H1 (cell line): Measurements from ENCODE around the gene ICA1. TPM values are rescaled to one million over a fixed set of nuclear protein-coding genes. Genes with fewer than 3 reads are reported as not detected.

ENCODE experiments used
- CTCF ChIA-PET: fragments of 300-600 bp; sonication (Branson Sonifier 250); formaldehyde crosslinking; loops from one replicate; lab custom pipeline; 2021; ENCODE audit not compliant: partially characterized antibody; lab: Charles Lee
- POLR2A ChIA-PET: fragments of 300-600 bp; sonication (Branson Sonifier 250); formaldehyde crosslinking; loops from one replicate; lab custom pipeline; 2021; ENCODE audit warnings: inconsistent platforms; ENCODE audit not compliant: partially characterized antibody; lab: Charles Lee
- DNase-seq, 2 experiments: peaks; one replicate each; pipeline versions ENCODE4 v3.0.0 to v3.0.0-alpha.2; 2010 to 2022; ENCODE audit warnings: low spot score in 2 of 2, low read depth in 1 of 2, mixed read lengths in 1 of 2
- FAIRE-seq: peaks from 2 replicates; lab custom pipeline; 2011; peaks lifted over from hg19 to GRCh38; lab: Jason Lieb, UNC
- H2AFZ ChIP-seq: 2 replicates; pipeline ENCODE4 v1.8.1; 2012; ENCODE audit warnings: low read length, inconsistent platforms
- H2AK5ac ChIP-seq: 2 replicates; pipeline ENCODE4 v1.6.1; 2013; ENCODE audit warnings: low read depth, low read length
- H2BK120ac ChIP-seq: replicated peaks from 2 replicates; pipeline ENCODE3; 2013; ENCODE audit warnings: low read depth, low read length, inconsistent platforms
- H2BK12ac ChIP-seq: 2 replicates; pipeline ENCODE4 v1.6.1; 2013; ENCODE audit warnings: low read depth, low read length
- H2BK15ac ChIP-seq: 2 replicates; pipeline ENCODE4 v1.6.1; 2013; ENCODE audit warnings: low read length
- H2BK20ac ChIP-seq: 2 replicates; pipeline ENCODE4 v1.6.1; 2013; ENCODE audit warnings: low read length
- H2BK5ac ChIP-seq: 2 replicates; pipeline ENCODE4 v1.6.1; 2013; ENCODE audit warnings: low read depth, low read length
- H3K14ac ChIP-seq: 2 replicates; pipeline ENCODE4 v1.6.1; 2013; ENCODE audit warnings: inconsistent platforms; ENCODE audit not compliant: insufficient read length
- H3K18ac ChIP-seq: 2 replicates; pipeline ENCODE4 v1.6.1; 2013; ENCODE audit warnings: low read length; ENCODE audit errors: extremely low read depth
- H3K23ac ChIP-seq: 2 replicates; pipeline ENCODE4 v1.6.1; 2013; ENCODE audit warnings: inconsistent platforms; ENCODE audit not compliant: insufficient read length
- H3K23me2 ChIP-seq: 2 replicates; pipeline ENCODE4 v1.6.1; 2013; ENCODE audit warnings: low read depth, low read length
- H3K27ac ChIP-seq: 2 replicates; pipeline ENCODE4 v1.6.1; 2011; ENCODE audit warnings: low read depth, low read length, inconsistent platforms
- H3K27me3 ChIP-seq, 4 experiments: replicated peaks in 1 of 4; 1 replicate in 1 of 4; 2 replicates in 3 of 4; pipeline versions ENCODE4 v1.6.1 to v1.8.1; 2011 to 2013; ENCODE audit warnings: low read length in 3 of 4, mild to moderate bottlenecking in 3 of 4, inconsistent platforms in 2 of 4, mixed read lengths in 2 of 4, moderate library complexity in 1 of 4; ENCODE audit not compliant: control insufficient read depth in 3 of 4, insufficient read depth in 3 of 4; ENCODE audit errors: extremely low read depth in 1 of 4
- H3K36me3 ChIP-seq, 4 experiments: 2 replicates each; pipeline versions ENCODE4 v1.6.1 to v1.8.1; 2011 to 2013; ENCODE audit warnings: mild to moderate bottlenecking in 4 of 4, low read length in 3 of 4, moderate library complexity in 2 of 4, control low read depth in 1 of 4, inconsistent platforms in 1 of 4; ENCODE audit not compliant: insufficient read depth in 4 of 4, control insufficient read depth in 2 of 4
- H3K4ac ChIP-seq: replicated peaks from 2 replicates; pipeline ENCODE3; 2013; ENCODE audit warnings: low read length, low read depth, mixed read lengths, inconsistent platforms; ENCODE audit not compliant: insufficient read length
- H3K4me1 ChIP-seq, 4 experiments: replicated peaks in 1 of 4; 1 replicate in 1 of 4; 2 replicates in 3 of 4; pipeline versions ENCODE4 v1.6.1 to v1.8.1; 2011 to 2013; ENCODE audit warnings: low read length in 3 of 4, inconsistent platforms in 2 of 4, mixed read lengths in 1 of 4; ENCODE audit not compliant: insufficient read depth in 4 of 4, control insufficient read depth in 3 of 4
- H3K4me2 ChIP-seq, 2 experiments: 2 replicates each; pipeline versions ENCODE4 v1.6.1 to v1.8.1; 2011 to 2013; ENCODE audit warnings: low read depth in 2 of 2, low read length in 2 of 2, control low read depth in 1 of 2, inconsistent platforms in 1 of 2, mild to moderate bottlenecking in 1 of 2; ENCODE audit not compliant: insufficient read depth in 1 of 2
- H3K4me3 ChIP-seq, 4 experiments: fragments of 200-600, 300-600 bp in 1 of 4; sonication (generic), shearing (Covaris generic), sonication (Bioruptor Twin) in 1 of 4; 2 replicates each; pipeline versions ENCODE4 v1.5.1 to v1.8.1; 2011 to 2016; ENCODE audit warnings: low read length in 4 of 4, low read depth in 3 of 4, control low read depth in 2 of 4, inconsistent platforms in 2 of 4, mild to moderate bottlenecking in 2 of 4, mixed read lengths in 1 of 4, moderate library complexity in 1 of 4; ENCODE audit not compliant: insufficient read depth in 2 of 4; ENCODE audit errors: extremely low read depth in 1 of 4
- H3K56ac ChIP-seq: replicated peaks from 2 replicates; pipeline ENCODE3; 2013; ENCODE audit warnings: low read depth, mild to moderate bottlenecking, mixed read lengths, low read length, inconsistent platforms; ENCODE audit not compliant: insufficient read length
- H3K79me1 ChIP-seq: 2 replicates; pipeline ENCODE4 v1.6.1; 2013; ENCODE audit warnings: low read depth, low read length, control low read depth
- H3K79me2 ChIP-seq, 2 experiments: 2 replicates each; pipeline versions ENCODE4 v1.6.1 to v1.8.1; 2012 to 2013; ENCODE audit warnings: low read length in 2 of 2, mild to moderate bottlenecking in 2 of 2, inconsistent platforms in 1 of 2; ENCODE audit not compliant: insufficient read depth in 2 of 2, control insufficient read depth in 1 of 2
- H3K9ac ChIP-seq, 4 experiments: replicated peaks in 1 of 4; 1 replicate in 1 of 4; 2 replicates in 3 of 4; pipeline versions ENCODE4 v1.6.1 to v1.8.1; 2011 to 2013; ENCODE audit warnings: low read depth in 3 of 4, low read length in 3 of 4, control low read depth in 2 of 4, mild to moderate bottlenecking in 2 of 4, moderate library complexity in 2 of 4, inconsistent platforms in 1 of 4; ENCODE audit errors: extremely low read depth in 1 of 4
- H3K9me3 ChIP-seq, 2 experiments: 2 replicates each; pipeline versions ENCODE4 v1.6.1 to v1.8.1; 2012 to 2013; ENCODE audit warnings: mild to moderate bottlenecking in 2 of 2, moderate library complexity in 2 of 2, control low read depth in 1 of 2, inconsistent platforms in 1 of 2, low read depth in 1 of 2, low read length in 1 of 2, mixed read lengths in 1 of 2; ENCODE audit not compliant: insufficient read depth in 2 of 2
- H4K20me1 ChIP-seq, 2 experiments: replicated peaks in 1 of 2; 2 replicates each; pipeline versions ENCODE3 to v1.8.1; 2011 to 2013; ENCODE audit warnings: inconsistent platforms in 2 of 2, low read length in 2 of 2, mild to moderate bottlenecking in 1 of 2; ENCODE audit not compliant: insufficient read depth in 2 of 2, control insufficient read depth in 1 of 2
- H4K5ac ChIP-seq: 2 replicates; pipeline ENCODE4 v1.6.1; 2013; ENCODE audit warnings: low read length, low read depth, mixed read lengths, inconsistent platforms; ENCODE audit not compliant: insufficient read length
- H4K8ac ChIP-seq: 2 replicates; pipeline ENCODE4 v1.8.0; 2013; ENCODE audit warnings: mild to moderate bottlenecking, moderate library complexity, low read length, inconsistent platforms; ENCODE audit not compliant: insufficient read depth; ENCODE audit errors: extremely low read depth
- H4K91ac ChIP-seq: replicated peaks from 2 replicates; pipeline ENCODE3; 2013; ENCODE audit warnings: low read length, mixed read lengths, inconsistent platforms; ENCODE audit not compliant: insufficient read length
- ATF2 ChIP-seq: IDR thresholded peaks from 2 replicates; pipeline ENCODE4 v1.6.1; 2012; ENCODE audit warnings: low read length, inconsistent platforms
- BACH1 ChIP-seq: IDR thresholded peaks from 2 replicates; pipeline ENCODE4 v1.6.1; 2012; ENCODE audit warnings: low read length, improper control_type of control experiment
- E2F6 ChIP-seq: IDR thresholded peaks from 2 replicates; pipeline ENCODE4 v1.6.1; 2012; ENCODE audit warnings: inconsistent platforms
- EGR1 ChIP-seq: IDR thresholded peaks from 2 replicates; pipeline ENCODE4 v1.6.1; 2011; ENCODE audit warnings: low read depth, low read length, borderline replicate concordance
- EZH2 ChIP-seq: fragments of 200-600 bp; sonication (generic); IDR thresholded peaks from 2 replicates; pipeline ENCODE4 v1.7.1; 2012; ENCODE audit warnings: low read depth, mild to moderate bottlenecking, moderate library complexity, low read length, inconsistent platforms; ENCODE audit not compliant: severe bottlenecking
- MAX ChIP-seq: IDR thresholded peaks from 2 replicates; pipeline ENCODE4 v1.6.1; 2012; ENCODE audit warnings: inconsistent platforms
- RAD21 ChIP-seq, 2 experiments: IDR thresholded peaks in 1 of 2; conservative IDR thresholded peaks in 1 of 2; 2 replicates each; pipeline ENCODE4 v1.6.1; 2011; ENCODE audit warnings: low read depth in 2 of 2, low read length in 2 of 2, improper control_type of control experiment in 1 of 2, inconsistent platforms in 1 of 2, mild to moderate bottlenecking in 1 of 2, moderate library complexity in 1 of 2
- RNF2 ChIP-seq: fragments of 200-900, 300-1000 bp; sonication (generic); IDR thresholded peaks from 2 replicates; pipeline ENCODE4 v1.7.1; 2016; ENCODE audit warnings: borderline replicate concordance, low read depth, mild to moderate bottlenecking, antibody characterized with exemption, low read length; ENCODE audit not compliant: poor library complexity, severe bottlenecking; ENCODE audit errors: missing control alignments
- SP1 ChIP-seq: IDR thresholded peaks from 2 replicates; pipeline ENCODE4 v1.6.1; 2011; ENCODE audit warnings: low read depth, low read length
- SP2 ChIP-seq: IDR thresholded peaks from 2 replicates; pipeline ENCODE4 v1.6.1; 2012; ENCODE audit warnings: mild to moderate bottlenecking, low read length, inconsistent platforms
- TAF1 ChIP-seq: IDR thresholded peaks from 2 replicates; pipeline ENCODE4 v1.6.1; 2011; ENCODE audit warnings: mild to moderate bottlenecking, low read depth, low read length
- polyA plus RNA-seq, 7 experiments: library from polyadenylated mRNA; depleted of rRNA in 3 of 7; stranded (reverse) in 5 of 7; unstranded in 2 of 7; fragments of >200 nt in 5 of 7; fragments of 200-250 nt in 2 of 7; gene quantifications; 1 replicate in 5 of 7; 2 replicates in 1 of 7; 4 replicates in 1 of 7; pipeline versions ENCODE4 v1.2.1 to v1.2.3, GENCODE V29; 2011 to 2013; ENCODE audit warnings: missing spikeins in 2 of 7, mixed read lengths in 2 of 7
- total RNA-seq: library from RNA; stranded (reverse); fragmentation: NEBNext Ultra II Directional; extraction: Animal tissue kit (Norgen Biotek cat#: 25700); gene quantifications from 2 replicates; pipeline ENCODE4 v1.2.1, GENCODE V29; 2021

ICA1 gene
- total and polyA plus RNA-seq, 2 of the 8 experiments (the other 6 are each of a cell fraction or from before 2014, with no cell fraction given): 14.9 to 37.1 TPM

- Histone ChIP-seq H3K79me2 (no peaks in the 10 kb centered on the region), H3K9ac (no peak overlapping the region), H3K79me1 (peaks cover 5% of the 10 kb centered on the region; the same call in 1 of the 2 replicates), H2BK12ac (no peak overlapping the region), H4K20me1 (no peaks in the 10 kb centered on the region), H3K56ac (no peak overlapping the region), H3K23me2 (no peaks in the 10 kb centered on the region), H2BK20ac (no peak overlapping the region), H2BK15ac (no peak overlapping the region), H3K9me3 (no peaks in the 10 kb centered on the region), H2AK5ac (no peak overlapping the region), H3K27me3 (no peaks in the 10 kb centered on the region), H3K4me2 (no peak overlapping the region), H3K4ac (no peak overlapping the region), H4K8ac (no peak overlapping the region), H3K23ac (no peak overlapping the region), H2BK120ac (no peak overlapping the region), H3K4me1 (peaks cover 0 to 12% (median 2%) of the 10 kb centered on the region in 4 experiments; a peak in 4 of 7 replicates), H3K4me3 (no peak overlapping the region), H4K5ac (no peak overlapping the region), H3K14ac (no peak overlapping the region), H3K27ac (no peak overlapping the region), H2BK5ac (no peak overlapping the region), H4K91ac (no peak overlapping the region), H3K36me3 (no peaks in the 10 kb centered on the region), H3K18ac (no peak overlapping the region), H2AFZ (no peak overlapping the region)
- no peak for DNase-seq
- CTCF ChIA-PET: interaction anchor here (0.6 to 1.5 kb wide), 6 partner anchors 10 to 531 kb away, joined by 3 to 4 read pairs (median 3); no protein-coding TSS in a partner anchor
- FAIRE-seq: no peak
- POLR2A ChIA-PET: no interaction called here
- TF ChIP-seq MAX (no peak), EZH2 (no peak), SP1 (no peak), TAF1 (no peak), ATF2 (no peak), RAD21 (IDR thresholded peaks at IDR 0.05 in 1 of 2, conservative IDR thresholded peaks at IDR 0.05 in 1 of 2; ENCODE audit: low read depth in 2 of 2, low read length in 2 of 2) (no peak), E2F6 (no peak), SP2 (no peak), BACH1 (no peak), EGR1 (no peak), RNF2 (no peak)
Measured at GRCh38 chr7:8178353-8178752, 83.6 kb downstream of the ICA1 start.
